H9 (cell line): ENCODE measurements around the gene RBFOX2. TPM values are rescaled to one million over a fixed set of nuclear protein-coding genes. Genes with fewer than 3 reads are reported as not detected.

Experiments
- DNase-seq: peaks from one replicate; pipeline ENCODE4 v3.0.0-alpha.2; 2017
- H2AFZ ChIP-seq: one replicate; pipeline ENCODE4 v1.6.1; 2013; ENCODE audit warnings: mild to moderate bottlenecking, low read length, control low read depth, moderate library complexity
- H2AK5ac ChIP-seq: 2 replicates; pipeline ENCODE4 v1.6.1; 2013; ENCODE audit warnings: low read length, control low read depth, mixed read lengths; ENCODE audit not compliant: insufficient read length
- H2BK120ac ChIP-seq: one replicate; pipeline ENCODE4 v1.6.1; 2013; ENCODE audit warnings: low read depth, mild to moderate bottlenecking, low read length, control low read depth, inconsistent platforms; ENCODE audit not compliant: poor library complexity, severe bottlenecking
- H2BK12ac ChIP-seq: 2 replicates; pipeline ENCODE4 v1.6.1; 2013; ENCODE audit warnings: low read length, control low read depth, mixed read lengths, low read depth; ENCODE audit not compliant: insufficient read length
- H2BK15ac ChIP-seq: 2 replicates; pipeline ENCODE4 v1.6.1; 2013; ENCODE audit warnings: low read depth, low read length, control low read depth
- H2BK20ac ChIP-seq: one replicate; pipeline ENCODE4 v1.6.1; 2013; ENCODE audit warnings: low read depth, mild to moderate bottlenecking, low read length, control low read depth, inconsistent platforms; ENCODE audit not compliant: poor library complexity, severe bottlenecking
- H2BK5ac ChIP-seq: 2 replicates; pipeline ENCODE4 v1.6.1; 2013; ENCODE audit warnings: low read length, control low read depth, mixed read lengths; ENCODE audit not compliant: insufficient read length
- H3K14ac ChIP-seq: 2 replicates; pipeline ENCODE4 v1.6.1; 2013; ENCODE audit warnings: low read length, control low read depth; ENCODE audit not compliant: insufficient read depth
- H3K18ac ChIP-seq: 2 replicates; pipeline ENCODE4 v1.6.1; 2013; ENCODE audit warnings: low read depth, mild to moderate bottlenecking, mixed read lengths, low read length, control low read depth; ENCODE audit not compliant: insufficient read length
- H3K23ac ChIP-seq: 2 replicates; pipeline ENCODE4 v1.6.1; 2013; ENCODE audit warnings: low read length, control low read depth, mixed read lengths, low read depth; ENCODE audit not compliant: insufficient read length
- H3K23me2 ChIP-seq: 2 replicates; pipeline ENCODE4 v1.6.1; 2013; ENCODE audit warnings: low read depth, mild to moderate bottlenecking, mixed read lengths, low read length, control low read depth; ENCODE audit not compliant: insufficient read length, poor library complexity, severe bottlenecking
- H3K27ac ChIP-seq: 2 replicates; pipeline ENCODE4 v1.5.1; 2013; ENCODE audit warnings: low read length, control low read depth, mixed read lengths, low read depth; ENCODE audit not compliant: insufficient read length
- H3K27me3 ChIP-seq: 2 replicates; pipeline ENCODE4 v1.6.1; 2013; ENCODE audit warnings: low read length, control low read depth, inconsistent platforms; ENCODE audit not compliant: insufficient read depth
- H3K4ac ChIP-seq: 2 replicates; pipeline ENCODE4 v1.6.1; 2013; ENCODE audit warnings: low read depth, mild to moderate bottlenecking, control low read depth, inconsistent platforms, low read length, moderate library complexity
- H3K4me1 ChIP-seq: 2 replicates; pipeline ENCODE4 v1.6.1; 2013; ENCODE audit warnings: low read length, control low read depth, inconsistent platforms; ENCODE audit not compliant: insufficient read depth
- H3K4me2 ChIP-seq: 2 replicates; pipeline ENCODE4 v1.6.1; 2013; ENCODE audit warnings: low read length, control low read depth, mixed read lengths; ENCODE audit not compliant: insufficient read length, insufficient read depth
- H3K56ac ChIP-seq: 2 replicates; pipeline ENCODE4 v1.6.1; 2013; ENCODE audit warnings: low read depth, mild to moderate bottlenecking, mixed read lengths, low read length, control low read depth; ENCODE audit not compliant: insufficient read length
- H3K79me1 ChIP-seq: 2 replicates; pipeline ENCODE4 v1.6.1; 2013; ENCODE audit warnings: low read depth, mild to moderate bottlenecking, moderate library complexity, low read length, control low read depth, inconsistent platforms; ENCODE audit not compliant: insufficient read depth, poor library complexity, severe bottlenecking
- H3K79me2 ChIP-seq: 2 replicates; pipeline ENCODE4 v1.6.1; 2013; ENCODE audit warnings: low read length, control low read depth, inconsistent platforms; ENCODE audit not compliant: insufficient read depth
- H3K9ac ChIP-seq: 2 replicates; pipeline ENCODE4 v1.6.1; 2013; ENCODE audit warnings: low read length, control low read depth, mixed read lengths; ENCODE audit not compliant: insufficient read length; ENCODE audit errors: extremely low read depth
- H3K9me3 ChIP-seq: one replicate; pipeline ENCODE4 v1.6.1; 2013; ENCODE audit warnings: low read depth, low read length, inconsistent platforms; ENCODE audit not compliant: control insufficient read depth
- H3T11ph ChIP-seq: one replicate; pipeline ENCODE4 v1.6.1; 2013; ENCODE audit warnings: mild to moderate bottlenecking, low read length, control low read depth, inconsistent platforms
- H4K20me1 ChIP-seq: one replicate; pipeline ENCODE4 v1.6.1; 2013; ENCODE audit not compliant: control insufficient read depth, insufficient read length, insufficient read depth
- H4K5ac ChIP-seq: 2 replicates; pipeline ENCODE4 v1.6.1; 2013; ENCODE audit warnings: low read depth, mild to moderate bottlenecking, mixed read lengths, low read length, control low read depth; ENCODE audit not compliant: insufficient read length
- H4K8ac ChIP-seq: replicated peaks from 2 replicates; pipeline ENCODE4 v1.6.1; 2013; ENCODE audit warnings: low read length, control low read depth, mixed read lengths, low read depth; ENCODE audit not compliant: insufficient read length
- H4K91ac ChIP-seq: 2 replicates; pipeline ENCODE4 v1.6.1; 2013; ENCODE audit warnings: low read depth, mild to moderate bottlenecking, moderate library complexity, mixed read lengths, low read length, control low read depth; ENCODE audit not compliant: insufficient read length
- H3K27ac Mint-ChIP-seq, 3 experiments: 2 replicates in 2 of 3; 3 replicates in 1 of 3; pipeline ENCODE4 v1.8.0; 2020 to 2021; ENCODE audit warnings: mixed read lengths in 3 of 3, mild to moderate bottlenecking in 1 of 3, moderate library complexity in 1 of 3
- H3K27me3 Mint-ChIP-seq: 2 replicates; pipeline ENCODE4 v1.8.0; 2021; ENCODE audit warnings: low read depth, mild to moderate bottlenecking, moderate library complexity, mixed read lengths
- H3K36me3 Mint-ChIP-seq, 3 experiments: 2 replicates in 2 of 3; 3 replicates in 1 of 3; pipeline ENCODE4 v1.8.0; 2020 to 2021; ENCODE audit warnings: low read depth in 3 of 3, mixed read lengths in 3 of 3; ENCODE audit not compliant: insufficient read depth in 1 of 3
- H3K4me1 Mint-ChIP-seq, 2 experiments: 2 replicates each; pipeline ENCODE4 v1.8.0; 2020; ENCODE audit warnings: mixed read lengths in 2 of 2
- H3K4me3 Mint-ChIP-seq, 2 experiments: 2 replicates in 1 of 2; 3 replicates in 1 of 2; pipeline ENCODE4 v1.8.0; 2020 to 2021; ENCODE audit warnings: mild to moderate bottlenecking in 2 of 2, mixed read lengths in 2 of 2, moderate library complexity in 1 of 2
- H3K9me3 Mint-ChIP-seq, 2 experiments: 2 replicates in 1 of 2; 3 replicates in 1 of 2; pipeline ENCODE4 v1.8.0; 2020; ENCODE audit warnings: mild to moderate bottlenecking in 2 of 2, mixed read lengths in 2 of 2, moderate library complexity in 1 of 2
- CTCF ChIP-seq: fragments of 200-600 bp; sonication (generic); conservative IDR thresholded peaks from 3 replicates; pipeline ENCODE4 v1.8.0; 2021; ENCODE audit warnings: antibody characterized with exemption, mild to moderate bottlenecking
- WGBS: extraction: QIAGEN DNeasy Blood & Tissue Kit; methylation state at CpG from one replicate; pipeline ENCODE4 v1.1.7; 2013; ENCODE audit warnings: missing lambda C conversion rate, low lambda C conversion rate, mixed read lengths; ENCODE audit not compliant: insufficient read length; ENCODE audit errors: extremely low coverage; 5-methylcytosine and 5-hydroxymethylcytosine counted together
- total RNA-seq: library from RNA; stranded (reverse); gene quantifications from 2 replicates; pipeline ENCODE4 v1.2.1, GENCODE V29; 2021

Gene RBFOX2
- total RNA-seq, 1 experiment from 2014 or later = 84.7 TPM

GRCh38 chr22:35819421-35819820 lies 209.2 kb downstream of the RBFOX2 start:
- no peaks in the 10 kb centered on the region for H3K9me3 ChIP-seq
- no peak overlapping the region for H3K27ac ChIP-seq
- Mint-ChIP-seq H3K4me1 (peaks cover 24 to 25% of the 10 kb centered on the region in 2 experiments), H3K27ac (no peak overlapping the region), H3K36me3 (0 out of 7 replicates have a peak, but pooled peaks cover 0 to 8% (median 0%) of the 10 kb centered on the region in 3 experiments), H3K4me3 (no peak overlapping the region), H3K9me3 (no peaks in the 10 kb centered on the region), H3K27me3 (no peaks in the 10 kb centered on the region)
- TF ChIP-seq CTCF = no peak
- peaks cover 8% of the 10 kb centered on the region; the same call in 1 of the 2 replicates for H3K79me2 ChIP-seq
- H2BK15ac ChIP-seq = no peak overlapping the region
- H3K56ac ChIP-seq = no peak overlapping the region
- H2BK120ac ChIP-seq = no peak overlapping the region
- no peak overlapping the region for H2BK5ac ChIP-seq
- H3K14ac ChIP-seq = no peak overlapping the region
- no peak overlapping the region for H3K4ac ChIP-seq
- no peak overlapping the region for H2AK5ac ChIP-seq
- H4K5ac ChIP-seq = no peak overlapping the region
- H3K4me2 ChIP-seq = no peak overlapping the region
- no peak for DNase-seq
- WGBS = no CpG with 5 or more reads among the region's 1 CpG
- no peak overlapping the region for H4K8ac ChIP-seq
- H2BK20ac ChIP-seq = no peak overlapping the region
- peaks cover 3% of the 10 kb centered on the region; the same call in 1 of the 2 replicates for H3K4me1 ChIP-seq
- H2BK12ac ChIP-seq = no peak overlapping the region
- no peak overlapping the region for H3T11ph ChIP-seq
- H3K27me3 ChIP-seq = no peaks in the 10 kb centered on the region
- no peak overlapping the region for H3K18ac ChIP-seq
- H3K79me1 ChIP-seq = peaks cover 11% of the 10 kb centered on the region
- H3K9ac ChIP-seq = no peak overlapping the region
- H3K23me2 ChIP-seq = no peaks in the 10 kb centered on the region
- H2AFZ ChIP-seq = no peak overlapping the region
- no peaks in the 10 kb centered on the region for H4K20me1 ChIP-seq
- H3K23ac ChIP-seq = no peak overlapping the region
- no peak overlapping the region for H4K91ac ChIP-seq
